Colon (tissue), 2 donors: Measurements from ENCODE around the gene HNRNPUL1.
A peak's percentile ranks its signal among the peaks of the same experiment; 100 is the strongest.
"Not testable (repeated sequence)": the region's sequence is repeated elsewhere in the genome, so short reads cannot be mapped to it uniquely, and the experiment has no call there.

ENCODE experiments used
- FAIRE-seq: peaks from 2 replicates; lab custom pipeline; 2012; peaks lifted over from hg19 to GRCh38; lab: Jason Lieb, UNC
- donor health status: control.
- donor health status: control.

Gene HNRNPUL1

GRCh38 chr19:41263850-41264580 is at the start of gene HNRNPUL1:
Gene HNRNPUL1 (plus strand): TSS chr19:41264372. CDS start chr19:41264504, 132 bp downstream.
- peak; percentile 98 for FAIRE-seq

DNA sequence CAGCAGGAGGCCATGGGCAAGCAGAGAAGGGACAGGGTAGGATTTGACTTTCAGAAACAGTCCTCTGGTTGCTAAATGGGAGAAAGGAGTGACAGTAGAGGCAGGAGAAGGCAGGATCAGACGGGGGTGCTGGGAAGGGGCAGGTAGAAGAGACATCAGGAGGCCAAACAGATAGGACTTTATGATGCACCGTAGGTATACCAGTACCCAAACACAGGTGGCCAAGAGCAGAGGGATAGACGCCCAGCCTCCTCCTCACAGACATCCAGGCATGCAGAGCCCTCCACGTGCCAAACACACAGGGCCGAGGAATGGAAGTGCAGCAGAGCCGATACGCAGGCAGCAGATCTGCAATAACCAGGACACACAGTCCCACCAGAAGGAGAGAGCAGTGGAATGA is 46.4 kb upstream of the HNRNPUL1 start:
- no peak for FAIRE-seq

DNA sequence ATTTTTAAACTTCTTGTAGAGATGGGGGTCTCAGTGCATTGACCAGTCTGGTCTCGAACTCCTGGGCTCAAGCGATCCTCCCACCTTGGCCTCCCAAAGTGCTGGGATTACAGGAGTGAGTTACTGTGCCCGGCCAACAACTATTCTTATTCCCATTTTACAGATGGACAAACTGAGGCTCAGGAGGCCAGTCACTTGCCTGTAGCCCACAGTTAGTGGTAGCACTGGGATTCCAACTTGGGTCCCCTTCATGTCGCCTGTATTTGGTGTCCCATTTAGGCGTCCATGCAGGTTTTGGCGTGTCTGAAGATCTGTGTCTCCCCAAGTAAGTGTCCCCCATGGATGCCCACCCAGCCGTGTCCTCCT is 45.9 kb upstream of the HNRNPUL1 start:
- FAIRE-seq, result no peak

DNA sequence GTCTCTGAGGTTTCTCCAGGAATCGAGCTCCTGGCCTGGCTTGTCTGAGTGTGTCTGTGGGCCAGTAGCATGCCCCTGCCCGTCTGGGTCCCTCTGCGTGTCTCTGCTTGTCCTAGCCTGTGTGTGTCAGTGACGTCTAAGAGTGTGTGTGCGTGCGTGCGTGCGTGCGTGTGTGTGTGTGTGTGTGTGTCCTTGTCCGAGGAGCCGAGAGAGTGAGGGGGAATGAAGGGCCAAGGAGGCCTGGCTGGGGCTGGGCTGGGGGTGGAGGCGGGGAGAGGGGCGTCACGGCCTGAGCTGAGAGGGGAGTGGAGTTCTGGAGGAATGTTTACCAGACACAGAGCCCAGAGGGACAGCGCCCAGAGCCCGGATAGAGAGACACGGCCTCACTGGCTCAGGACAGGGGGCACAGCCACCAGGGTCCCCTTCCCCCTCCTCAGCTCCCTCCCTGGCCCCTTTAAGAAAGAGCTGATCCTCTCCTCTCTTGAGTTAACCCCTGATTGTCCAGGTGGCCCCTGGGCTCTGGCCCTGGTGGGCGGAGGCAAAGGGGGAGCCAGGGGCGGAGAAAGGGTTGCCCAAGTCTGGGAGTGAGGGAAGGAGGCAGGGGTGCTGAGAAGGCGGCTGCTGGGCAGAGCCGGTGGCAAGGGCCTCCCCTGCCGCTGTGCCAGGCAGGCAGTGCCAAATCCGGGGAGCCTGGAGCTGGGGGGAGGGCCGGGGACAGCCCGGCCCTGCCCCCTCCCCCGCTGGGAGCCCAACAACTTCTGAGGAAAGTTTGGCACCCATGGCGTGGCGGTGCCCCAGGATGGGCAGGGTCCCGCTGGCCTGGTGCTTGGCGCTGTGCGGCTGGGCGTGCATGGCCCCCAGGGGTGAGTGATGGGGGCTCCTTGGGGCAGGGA is 45.3 kb upstream of the HNRNPUL1 start, which contains the start of gene AXL:
TSS of gene AXL (plus strand) at position 609 of the 893 bp plus-strand sequence. CDS start at position 779, 170 bp downstream.
- no peak for FAIRE-seq

- FAIRE-seq, result no peak
Measured at GRCh38 chr19:41219924-41220567, 44.1 kb upstream of the HNRNPUL1 start.

GRCh38 chr19:41220811-41221210 is 43.4 kb upstream of the HNRNPUL1 start:
- FAIRE-seq, result no peak

DNA sequence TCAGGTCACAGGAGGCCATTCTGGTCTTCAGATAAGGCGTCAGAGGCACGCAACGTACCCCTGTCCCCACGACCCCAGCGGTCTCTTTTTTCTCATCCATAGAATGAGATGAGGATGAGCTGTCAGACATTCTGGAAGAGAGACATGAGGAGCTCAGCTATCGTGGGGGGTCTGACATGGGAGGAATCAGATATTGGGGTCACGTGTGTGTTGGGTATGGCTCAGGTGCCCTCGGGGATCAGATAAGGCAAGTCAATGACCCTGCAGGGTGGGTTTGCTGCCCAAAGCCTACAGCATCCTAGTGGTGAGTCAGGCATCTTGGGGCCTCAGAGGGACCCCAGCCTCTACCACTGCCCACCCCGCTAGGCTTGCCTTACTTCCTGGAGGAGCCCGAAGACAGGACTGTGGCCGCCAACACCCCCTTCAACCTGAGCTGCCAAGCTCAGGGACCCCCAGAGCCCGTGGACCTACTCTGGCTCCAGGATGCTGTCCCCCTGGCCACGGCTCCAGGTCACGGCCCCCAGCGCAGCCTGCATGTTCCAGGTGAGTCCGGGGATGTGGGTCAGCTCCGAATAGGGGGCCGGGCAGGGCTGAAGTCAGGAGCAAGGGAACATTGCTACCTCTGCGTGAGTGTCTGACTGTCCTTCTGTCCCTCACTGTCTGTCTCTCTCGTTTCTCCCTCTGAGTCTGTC is 42.5 kb upstream of the HNRNPUL1 start:
- FAIRE-seq, result no peak

DNA sequence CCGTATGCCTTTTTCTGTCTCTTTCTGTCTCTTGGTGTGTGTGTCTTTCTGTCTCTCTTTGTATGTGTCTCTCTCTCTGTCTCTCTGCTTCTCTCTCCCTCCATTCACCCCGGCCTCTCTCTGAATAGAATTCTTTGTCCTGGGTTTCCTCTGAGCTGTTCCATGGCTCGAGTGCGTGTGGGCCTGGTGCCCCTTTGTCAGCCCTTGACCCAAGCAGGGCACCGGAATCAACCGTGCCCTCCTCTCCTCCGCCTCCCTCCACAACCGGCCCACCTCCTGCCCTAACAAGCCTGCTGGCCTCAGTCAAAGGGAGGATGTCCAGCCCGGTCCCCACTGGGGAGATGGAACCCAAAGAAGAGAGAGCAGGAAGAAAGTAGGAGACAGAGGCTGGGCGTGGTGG is 41.9 kb upstream of the HNRNPUL1 start:
- FAIRE-seq, result no peak

GRCh38 chr19:41223431-41224234 is 40.5 kb upstream of the HNRNPUL1 start:
- FAIRE-seq, result no peak

DNA sequence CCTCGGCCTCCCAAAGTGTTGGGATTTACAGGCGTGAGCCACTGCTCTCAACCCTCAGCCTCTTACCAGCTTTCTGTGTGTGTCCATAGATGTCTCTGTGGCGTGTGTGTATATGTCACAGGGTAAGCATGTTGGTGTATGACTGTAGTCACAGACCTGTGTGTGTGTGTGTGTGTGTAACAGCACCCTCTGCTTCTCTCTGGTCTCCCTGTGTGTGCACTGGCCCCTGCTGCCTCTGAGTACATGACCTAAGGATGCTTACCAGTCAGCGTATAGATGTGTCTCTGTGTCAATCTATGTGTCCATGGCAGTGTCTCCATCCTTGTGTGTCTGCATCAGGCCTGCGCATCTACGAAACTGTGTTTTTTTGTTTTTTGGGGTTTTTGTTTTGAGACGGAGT is 39.5 kb upstream of the HNRNPUL1 start:
- no peak for FAIRE-seq

DNA sequence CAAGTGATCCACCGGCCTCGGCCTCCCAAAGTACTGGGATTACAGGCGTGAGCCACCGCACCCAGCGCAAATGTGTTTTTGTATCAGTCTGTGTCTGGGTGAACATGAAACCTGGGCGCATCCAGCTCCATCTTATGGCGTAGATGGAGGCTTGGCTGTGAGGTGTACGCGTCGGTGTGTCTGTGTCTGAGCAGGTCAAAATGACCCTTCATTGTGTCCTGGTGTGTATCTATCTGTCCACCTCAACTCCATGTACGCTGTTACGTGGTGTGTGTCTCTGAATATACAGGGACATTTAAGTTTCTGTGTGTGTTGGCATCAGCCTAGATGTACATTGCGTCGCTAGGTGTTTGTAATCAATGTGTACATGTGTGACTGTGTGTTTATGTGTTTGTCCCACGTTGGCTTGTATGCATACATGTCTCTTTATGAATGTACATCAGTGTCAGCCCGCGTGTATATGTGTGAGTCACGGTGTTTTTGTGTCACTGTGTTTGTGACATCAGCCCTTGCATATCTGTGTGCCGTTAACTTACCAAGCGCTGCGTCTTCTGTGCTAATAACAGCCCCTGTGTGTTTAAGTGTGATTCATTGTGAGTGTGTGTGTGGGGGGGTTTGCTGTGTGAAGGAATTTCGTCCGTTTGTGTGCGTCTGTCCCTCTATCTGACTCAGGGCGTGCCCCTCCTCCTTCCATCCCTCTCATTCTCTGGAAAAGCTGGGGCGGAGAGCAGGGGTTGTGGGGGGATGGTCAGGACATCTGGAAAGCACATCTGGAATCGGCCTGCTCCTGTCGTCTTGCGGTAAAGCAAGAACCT is 38.7 kb upstream of the HNRNPUL1 start:
- no peak for FAIRE-seq

DNA sequence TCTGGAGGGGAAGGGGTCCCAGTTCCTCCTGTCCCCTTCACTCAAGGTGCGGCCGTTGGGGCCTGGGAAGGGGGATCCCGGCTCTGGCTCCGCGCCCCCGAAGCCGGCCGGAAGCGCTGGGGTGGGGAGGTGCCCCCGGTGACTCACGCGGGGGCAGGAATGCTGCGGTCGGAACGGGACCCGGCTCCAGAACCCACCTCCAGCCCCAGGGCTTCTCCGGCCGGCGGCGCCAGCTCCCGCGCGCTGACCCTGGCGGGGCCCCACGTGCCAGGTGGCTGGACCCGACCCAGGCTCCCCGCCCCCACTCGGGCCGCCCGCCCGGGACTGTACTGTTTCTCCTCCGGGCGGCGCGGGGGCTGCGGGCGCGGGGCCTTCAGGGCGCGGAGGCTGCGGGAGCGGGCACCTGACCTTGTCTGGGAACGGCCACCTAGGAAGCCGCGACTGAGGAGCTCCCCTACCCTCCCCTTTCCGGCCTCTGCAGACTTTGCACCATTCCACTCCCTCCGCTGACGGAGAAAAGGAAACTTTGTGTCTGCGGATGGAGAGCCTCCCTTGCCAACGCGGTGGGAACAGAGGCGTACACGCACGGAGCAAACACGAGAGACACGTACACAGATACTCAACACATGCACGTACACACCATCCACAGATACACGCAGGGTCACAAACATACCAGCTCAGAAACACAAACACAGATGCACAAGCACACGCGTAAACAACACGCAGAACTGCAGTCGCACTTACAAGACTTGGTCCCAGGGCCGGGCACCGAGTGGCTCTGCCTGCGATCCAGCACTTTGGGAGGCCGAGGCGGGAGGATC is 37.9 kb upstream of the HNRNPUL1 start:
- FAIRE-seq, result no peak

DNA sequence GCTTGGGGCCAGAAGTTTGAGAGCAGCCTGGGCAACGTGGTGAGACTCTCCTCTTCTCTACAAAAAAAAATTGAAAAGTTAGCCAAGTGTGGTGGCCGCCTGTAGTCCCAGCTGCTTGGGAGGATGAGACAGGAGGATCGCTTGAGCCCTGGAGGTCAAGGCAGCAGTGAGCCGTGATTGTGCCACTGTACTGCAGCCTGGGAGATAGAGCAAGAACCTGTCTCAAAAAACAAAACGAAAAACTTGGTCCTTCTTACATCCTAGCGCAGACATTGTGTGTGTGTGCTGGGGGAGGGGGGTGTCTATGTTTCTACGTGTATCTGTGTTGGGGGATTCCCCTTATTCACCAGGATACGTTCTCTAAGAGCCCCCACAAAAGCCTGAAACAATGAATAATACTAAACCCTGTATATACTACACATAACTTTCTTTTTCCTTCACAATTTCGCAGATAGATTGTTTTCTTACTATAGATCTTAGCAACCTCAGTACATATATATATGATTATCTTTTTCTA is 37.2 kb upstream of the HNRNPUL1 start:
- no peak for FAIRE-seq

- FAIRE-seq, result no peak
Measured at GRCh38 chr19:41228486-41228885, 35.7 kb upstream of the HNRNPUL1 start.

DNA sequence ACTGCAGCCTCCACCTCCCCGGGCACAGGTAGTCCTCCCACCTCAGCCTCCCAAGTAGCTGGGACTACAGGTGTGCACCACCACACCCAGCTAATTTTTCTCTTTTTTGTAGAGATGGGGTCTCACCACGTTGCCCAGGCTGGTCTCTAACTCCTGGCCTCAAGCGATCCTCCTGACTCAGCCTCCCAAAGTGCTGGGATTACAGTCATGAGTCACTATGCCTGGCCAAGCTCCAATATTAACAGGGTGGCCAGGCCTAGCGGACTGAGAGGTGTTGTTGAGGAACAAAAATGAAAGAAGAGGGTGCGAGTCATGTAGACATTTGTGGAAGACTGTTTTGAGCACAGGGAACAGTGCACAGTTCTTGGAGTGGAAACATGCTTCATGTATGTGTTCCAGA is 34.8 kb upstream of the HNRNPUL1 start:
- not testable (repeated sequence) for FAIRE-seq

GRCh38 chr19:41230067-41230857 is 33.9 kb upstream of the HNRNPUL1 start:
- no peak for FAIRE-seq

GRCh38 chr19:41232686-41233085 is 31.5 kb upstream of the HNRNPUL1 start:
- FAIRE-seq, result no peak

DNA sequence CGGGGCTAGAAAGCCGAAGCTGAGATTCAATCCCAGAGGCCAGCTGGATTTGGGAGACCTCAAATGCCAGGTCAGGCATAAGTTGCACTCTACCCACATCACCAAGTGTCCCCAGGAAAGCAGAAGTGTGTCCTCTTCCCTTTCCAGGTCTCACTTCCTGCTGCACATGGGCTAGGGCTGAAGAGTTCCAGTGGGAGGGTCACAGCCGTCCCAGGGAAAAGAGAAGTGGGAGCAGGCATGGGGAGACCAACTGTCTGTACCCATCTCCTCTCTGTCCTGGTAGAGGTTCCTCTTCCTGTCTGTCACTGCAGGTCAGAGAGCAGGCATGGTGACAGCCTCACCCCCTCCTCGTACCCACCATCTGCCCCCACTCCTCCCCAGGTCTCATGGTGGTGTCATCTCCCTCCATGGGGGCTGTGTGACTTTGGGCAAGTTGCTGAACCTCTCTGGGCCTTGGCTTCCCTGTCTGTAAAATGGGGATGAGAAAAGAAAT is 30.4 kb upstream of the HNRNPUL1 start:
- FAIRE-seq, result no peak
